RWPE1 (cell line): ENCODE measurements around the gene ZNF672.

Source experiments
- CTCF ChIA-PET: fragments of 350-600 bp; sonication (Branson Sonifier 250); formaldehyde crosslinking; extraction: SDS; loops from one replicate; lab custom pipeline; 2021; lab: Yijun Ruan, JAX
- POLR2A ChIA-PET: fragments of 400-600 bp; formaldehyde crosslinking; extraction: SDS; loops from one replicate; lab custom pipeline; 2020; ENCODE audit warnings: antibody characterized with exemption; ENCODE audit not compliant: low non-redundant PET; lab: Yijun Ruan, JAX
- DNase-seq: peaks from one replicate; pipeline ENCODE4 v3.0.0; 2012; ENCODE audit warnings: low spot score
- H3K27ac ChIP-seq: fragments of 450-650 bp; 2 replicates; pipeline ENCODE4 v1.5.1; 2017
- CTCF ChIP-seq: fragments of 450-650 bp; conservative IDR thresholded peaks from 2 replicates; pipeline ENCODE4 v1.5.1; 2017; ENCODE audit warnings: low read depth, mild to moderate bottlenecking

The ZNF672 gene

GRCh38 chr1:248840946-248841345, 2.9 kb downstream of the ZNF672 start:
- CTCF ChIA-PET: interaction anchor here (1.0 kb wide), 1 partner anchor 19 kb away, joined by 6 read pairs; no protein-coding TSS in a partner anchor
- TF ChIP-seq CTCF: no peak
- POLR2A ChIA-PET: no interaction called here
- H3K27ac ChIP-seq: no peak overlapping the region
- DNase-seq: no peak

GRCh38 chr1:248841702-248842395, 3.8 kb downstream of the ZNF672 start:
- peak overlapping the region; percentile 52 for H3K27ac ChIP-seq
- POLR2A ChIA-PET: no interaction called here
- TF ChIP-seq CTCF: peak; percentile 35
- CTCF ChIA-PET: interaction anchor here (0.7 to 1.0 kb wide), 4 partner anchors 18 to 83 kb away, joined by 3 to 6 read pairs (median 4); no protein-coding TSS in a partner anchor
- no peak for DNase-seq

GRCh38 chr1:248842781-248843331, 4.8 kb downstream of the ZNF672 start:
- ChIA-PET POLR2A (no interaction called here), CTCF (no interaction called here)
- no peak for TF ChIP-seq CTCF
- DNase-seq: peak; percentile 64
- peak overlapping the region; percentile 52 for H3K27ac ChIP-seq

GRCh38 chr1:248843687-248844086, 5.7 kb downstream of the ZNF672 start:
- CTCF ChIA-PET: no interaction called here
- H3K27ac ChIP-seq: no peak overlapping the region
- POLR2A ChIA-PET: no interaction called here
- no peak for TF ChIP-seq CTCF
- no peak for DNase-seq

- CTCF ChIA-PET: interaction anchor here (0.6 kb wide), 1 partner anchor 8 kb away, joined by 3 read pairs; no protein-coding TSS in a partner anchor
Observed at GRCh38 chr1:248844526-248844925, 6.5 kb downstream of the ZNF672 start.

More at GRCh38 chr1:248844526-248844925, 6.5 kb downstream of the ZNF672 start:
- no peak for TF ChIP-seq CTCF
- no peak overlapping the region for H3K27ac ChIP-seq
- POLR2A ChIA-PET: no interaction called here
- no peak for DNase-seq
